Natural killer cell (primary cell): ENCODE results near the gene BAZ1A. TPM values are rescaled to one million over a fixed set of nuclear protein-coding genes. Genes with fewer than 3 reads are reported as not detected.
"Not testable (repeated sequence)": the region's sequence is repeated elsewhere in the genome, so short reads cannot be mapped to it uniquely, and the experiment has no call there.

ENCODE experiments used
- ATAC-seq, 3 donors: fragments of 150-1000 bp in 2 of 3; fragments of 200-7000 bp in 1 of 3; cut with Tn5 transposase; 1 replicate in 1 of 3; 2 replicates in 2 of 3; pipeline ENCODE4 v1.10.0; 2021; ENCODE audit warnings: mild to moderate bottlenecking in 2 of 3, moderate library complexity in 2 of 3
- DNase-seq, 2 donors: peaks; one replicate each; pipeline versions ENCODE4 v3.0.0 to v3.0.0-alpha.2; 2013 to 2021; ENCODE audit warnings: mixed read lengths in 1 of 2
- H3K27ac ChIP-seq: one replicate; pipeline ENCODE4 v1.5.1; 2013; ENCODE audit warnings: mild to moderate bottlenecking, low read length
- H3K27me3 ChIP-seq: one replicate; pipeline ENCODE4 v1.6.1; 2013; ENCODE audit warnings: low read length; ENCODE audit not compliant: control insufficient read depth, insufficient read depth
- H3K36me3 ChIP-seq: one replicate; pipeline ENCODE4 v1.6.1; 2013; ENCODE audit warnings: low read length; ENCODE audit not compliant: control insufficient read depth, insufficient read depth
- H3K4me1 ChIP-seq: one replicate; pipeline ENCODE4 v1.6.1; 2013; ENCODE audit warnings: low read length; ENCODE audit not compliant: control insufficient read depth, insufficient read depth
- H3K4me3 ChIP-seq: one replicate; pipeline ENCODE4 v1.5.1; 2013; ENCODE audit warnings: low read length
- H3K9me3 ChIP-seq: one replicate; pipeline ENCODE4 v1.6.1; 2013; ENCODE audit warnings: low read length; ENCODE audit not compliant: control insufficient read depth, insufficient read depth
- H3K27ac Mint-ChIP-seq, 2 donors: one replicate each; pipeline ENCODE4 v1.8.0; 2022; ENCODE audit warnings: mild to moderate bottlenecking in 2 of 2, mixed read lengths in 2 of 2, moderate library complexity in 1 of 2
- H3K27me3 Mint-ChIP-seq, 2 donors: one replicate each; pipeline ENCODE4 v1.8.0; 2022; ENCODE audit warnings: low read depth in 2 of 2, mixed read lengths in 2 of 2
- H3K36me3 Mint-ChIP-seq: one replicate; pipeline ENCODE4 v1.8.0; 2022; ENCODE audit warnings: mixed read lengths
- H3K4me1 Mint-ChIP-seq, 2 donors: one replicate each; pipeline ENCODE4 v1.8.0; 2022; ENCODE audit warnings: mixed read lengths in 2 of 2
- H3K4me3 Mint-ChIP-seq: one replicate; pipeline ENCODE4 v1.8.0; 2022; ENCODE audit warnings: mild to moderate bottlenecking, moderate library complexity, mixed read lengths
- H3K9me3 Mint-ChIP-seq, 2 donors: one replicate each; pipeline ENCODE4 v1.8.0; 2022; ENCODE audit warnings: mixed read lengths in 2 of 2
- CTCF ChIP-seq: fragments of 200-600 bp; IDR thresholded peaks from one replicate; pipeline ENCODE4 v1.8.0; 2022; ENCODE audit warnings: antibody characterized with exemption
- WGBS: methylation state at CpG from one replicate; pipeline ENCODE4 v1.1.7; 2013; ENCODE audit warnings: missing lambda C conversion rate; ENCODE audit not compliant: insufficient coverage; 5-methylcytosine and 5-hydroxymethylcytosine counted together
- intact Hi-C: fragments of 100-400 bp; cut with micrococcal nuclease; formaldehyde crosslinking; loops from one replicate; pipeline ENCODE4 v1.14.2; 2022
- total RNA-seq, 4 donors: library from RNA; stranded (reverse); fragments of 120-200 nt in 1 of 4; gene quantifications; one replicate each; pipeline versions ENCODE4 v1.2.3 to v1.2.4, GENCODE V29; 2013 to 2022

Gene BAZ1A
- total RNA-seq, 3 donors from 2014 or later (not counting 1 experiment from before 2014, with no cell fraction given) = 54.6 to 89.5 (median 64.6) TPM

- Mint-ChIP-seq H3K36me3 (peaks cover 11% of the 10 kb centered on the region), H3K4me1 (peaks cover 14 to 16% of the 10 kb centered on the region in 2 donors), H3K27ac (peak overlapping the region; percentile 15 to 34), H3K4me3 (no peak overlapping the region), H3K27me3 (no peaks in the 10 kb centered on the region), H3K9me3 (no peaks in the 10 kb centered on the region)
- Histone ChIP-seq H3K4me1 (no peaks in the 10 kb centered on the region), H3K27me3 (no peaks in the 10 kb centered on the region), H3K4me3 (no peak overlapping the region), H3K27ac (no peak overlapping the region), H3K36me3 (peaks cover 28% of the 10 kb centered on the region), H3K9me3 (no peaks in the 10 kb centered on the region)
- intact Hi-C loops = no loop called here
- ATAC-seq (peak in 1 of 3 donors; percentile 34), DNase-seq (no peak)
- WGBS = no CpG with 5 or more reads among the region's 2 CpGs
- no peak for TF ChIP-seq CTCF
Observed at GRCh38 chr14:34810028-34810427, 65.1 kb downstream of the BAZ1A start.

GRCh38 chr14:34806257-34806656 is 68.9 kb downstream of the BAZ1A start:
- peaks cover 5% of the 10 kb centered on the region in 2 donors for H3K4me1 Mint-ChIP-seq
- no peak overlapping the region for H3K4me3 Mint-ChIP-seq
- Histone ChIP-seq H3K27ac (no peak overlapping the region), H3K36me3 (peaks cover 44% of the 10 kb centered on the region), H3K9me3 (no peaks in the 10 kb centered on the region), H3K27me3 (no peaks in the 10 kb centered on the region), H3K4me3 (no peak overlapping the region), H3K4me1 (no peaks in the 10 kb centered on the region)
- no peaks in the 10 kb centered on the region for H3K27me3 Mint-ChIP-seq
- TF ChIP-seq CTCF = no peak
- 100% methylated on average over 3 of the region's 3 CpGs for WGBS
- H3K27ac Mint-ChIP-seq = peak overlapping the region in 1 of 2 donors; percentile 58
- ATAC-seq (no peak), DNase-seq (no peak)
- intact Hi-C loops = no loop called here
- peaks cover 22% of the 10 kb centered on the region for H3K36me3 Mint-ChIP-seq
- H3K9me3 Mint-ChIP-seq = no peaks in the 10 kb centered on the region

- no peaks in the 10 kb centered on the region for H3K9me3 ChIP-seq
- ATAC-seq (no peak), DNase-seq (no peak)
- peaks cover 48% of the 10 kb centered on the region for H3K36me3 ChIP-seq
- Mint-ChIP-seq H3K36me3 (peaks cover 29% of the 10 kb centered on the region), H3K9me3 (no peaks in the 10 kb centered on the region), H3K27me3 (no peaks in the 10 kb centered on the region), H3K4me1 (peaks cover 3 to 5% of the 10 kb centered on the region in 2 donors), H3K4me3 (no peak overlapping the region), H3K27ac (peak overlapping the region; percentile 29 to 58)
- intact Hi-C loops = no loop called here
- WGBS = 97% methylated on average over 2 of the region's 3 CpGs
- H3K4me3 ChIP-seq = no peak overlapping the region
- no peak overlapping the region for H3K27ac ChIP-seq
- H3K4me1 ChIP-seq = no peaks in the 10 kb centered on the region
- H3K27me3 ChIP-seq = no peaks in the 10 kb centered on the region
- TF ChIP-seq CTCF = no peak
Observed at GRCh38 chr14:34804933-34805332, 70.2 kb downstream of the BAZ1A start.

DNA sequence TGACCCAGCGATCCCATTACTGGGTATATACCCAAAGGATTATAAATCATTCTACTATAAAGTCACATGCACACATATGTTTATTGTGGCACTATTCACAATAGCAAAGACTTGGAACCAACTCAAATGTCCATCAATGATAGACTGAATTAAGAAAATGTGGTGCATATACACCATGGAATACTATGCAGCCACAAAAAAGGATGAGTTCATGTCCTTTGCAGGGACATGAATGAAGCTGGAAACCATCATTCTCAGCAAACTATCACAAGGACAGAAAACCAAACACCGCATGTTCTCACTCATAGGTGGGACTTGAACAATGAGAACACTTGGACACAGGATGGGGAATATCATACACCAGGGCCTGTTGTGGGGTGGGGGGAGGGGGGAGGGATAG is 76.3 kb downstream of the BAZ1A start:
- H3K4me1 ChIP-seq, H3K27ac Mint-ChIP-seq, DNase-seq, H3K27me3 Mint-ChIP-seq, intact Hi-C loops, H3K9me3 ChIP-seq, H3K27ac ChIP-seq, H3K9me3 Mint-ChIP-seq, H3K4me3 Mint-ChIP-seq, H3K4me3 ChIP-seq, H3K4me1 Mint-ChIP-seq, ATAC-seq, H3K27me3 ChIP-seq: not testable (repeated sequence)
- peaks cover 67% of the 10 kb centered on the region for H3K36me3 ChIP-seq
- peaks cover 17% of the 10 kb centered on the region for H3K36me3 Mint-ChIP-seq
- no CpG with 5 or more reads among the region's 2 CpGs for WGBS
